Measurements from ENCODE around the gene THSD8. TPM values are rescaled to one million over a fixed set of nuclear protein-coding genes. Genes with fewer than 3 reads are reported as not detected.

The THSD8 gene
- total and polyA plus RNA-seq, 2 of the 8 experiments (the other 6 are each of a cell fraction or from before 2014, with no cell fraction given): 8.2 to 42.3 TPM

GRCh38 chr19:12786952-12787351, 14.9 kb upstream of the THSD8 start:
- FAIRE-seq: no peak

More at GRCh38 chr19:12786952-12787351, 14.9 kb upstream of the THSD8 start:
- Histone ChIP-seq H3K79me2 (ENCODE audit: control insufficient read depth in 1 of 2, insufficient read depth in 2 of 2, low read length in 2 of 2) (no peaks in the 10 kb centered on the region), H2BK20ac (ENCODE audit: low read length) (no peak overlapping the region), H3K9me3 (ENCODE audit: insufficient read depth in 2 of 2, low read depth in 1 of 2, low read length in 1 of 2) (no peaks in the 10 kb centered on the region), H3K4me2 (ENCODE audit: insufficient read depth in 1 of 2, low read depth in 2 of 2, low read length in 2 of 2) (no peak overlapping the region), H3K79me1 (ENCODE audit: low read depth, low read length) (no peaks in the 10 kb centered on the region; the same call in 1 of the 2 replicates), H3K27ac (ENCODE audit: low read depth, low read length) (no peak overlapping the region), H3K4ac (replicated peaks; ENCODE audit: insufficient read length, low read depth, low read length) (no peak overlapping the region), H4K91ac (replicated peaks; ENCODE audit: insufficient read length, low read length) (no peak overlapping the region), H3K27me3 (replicated peaks in 1 of 4; ENCODE audit: control insufficient read depth in 3 of 4, extremely low read depth in 1 of 4, insufficient read depth in 3 of 4, low read length in 3 of 4) (peaks cover 0 to 11% (median 7%) of the 10 kb centered on the region in 4 experiments; a peak in 5 of 7 replicates), H2AFZ (ENCODE audit: low read length) (no peak overlapping the region), H4K5ac (ENCODE audit: insufficient read length, low read depth, low read length) (no peak overlapping the region), H2BK5ac (ENCODE audit: low read depth, low read length) (peak overlapping the region; percentile 44; the same call in 1 of the 2 replicates), H3K4me3 (ENCODE audit: extremely low read depth in 1 of 4, insufficient read depth in 2 of 4, low read depth in 3 of 4, low read length in 4 of 4) (no peak overlapping the region), H2BK120ac (replicated peaks; ENCODE audit: low read depth, low read length) (no peak overlapping the region), H3K4me1 (replicated peaks in 1 of 4; ENCODE audit: control insufficient read depth in 3 of 4, insufficient read depth in 4 of 4, low read length in 3 of 4) (peaks cover 16 to 43% (median 27%) of the 10 kb centered on the region in 4 experiments), H2BK15ac (ENCODE audit: low read length) (0 out of 2 replicates have a peak overlapping the region, but pooled peaks have one; percentile 95), H3K56ac (replicated peaks; ENCODE audit: insufficient read length, low read depth, low read length) (no peak overlapping the region), H3K36me3 (ENCODE audit: control insufficient read depth in 2 of 4, insufficient read depth in 4 of 4, low read length in 3 of 4) (no peaks in the 10 kb centered on the region), H4K8ac (ENCODE audit: extremely low read depth, insufficient read depth, low read length) (no peak overlapping the region; the same call in 1 of the 2 replicates), H3K9ac (replicated peaks in 1 of 4; ENCODE audit: extremely low read depth in 1 of 4, low read depth in 3 of 4, low read length in 3 of 4) (no peak overlapping the region), H2AK5ac (ENCODE audit: low read depth, low read length) (peak overlapping the region; percentile 88; the same call in 1 of the 2 replicates), H3K18ac (ENCODE audit: extremely low read depth, low read length) (no peak overlapping the region), H3K23ac (ENCODE audit: insufficient read length) (no peak overlapping the region), H3K14ac (ENCODE audit: insufficient read length) (no peak overlapping the region), H3K23me2 (ENCODE audit: low read depth, low read length) (peaks cover 31% of the 10 kb centered on the region; the same call in 1 of the 2 replicates), H4K20me1 (replicated peaks in 1 of 2; ENCODE audit: control insufficient read depth in 1 of 2, insufficient read depth in 2 of 2, low read length in 2 of 2) (peaks cover 0 to 1% of the 10 kb centered on the region in 2 experiments), H2BK12ac (ENCODE audit: low read depth, low read length) (peak overlapping the region; percentile 90; the same call in 1 of the 2 replicates)
- WGBS, 2 experiments (ENCODE audit: extremely low coverage in 1 of 2, insufficient coverage in 1 of 2, insufficient read length in 1 of 2, insufficient replicate concordance in 2 of 2, low coverage in 1 of 2, low lambda C conversion rate in 2 of 2, missing lambda C conversion rate in 1 of 2): 92% methylated on average over 3 of the region's 3 CpGs; no CpG with 5 or more reads in 1 of the 2 experiments
- no peak for DNase-seq (ENCODE audit: low read depth in 1 of 2, low spot score in 2 of 2)
- ChIA-PET POLR2A (ENCODE audit: partially characterized antibody) (interaction anchor here (1.7 to 3.5 kb wide), 4 partner anchors 9 to 13 kb away, joined by 5 to 33 read pairs (median 16); partner anchors contain the start of gene HOOK2), CTCF (ENCODE audit: partially characterized antibody) (interaction anchor here (3.0 to 4.5 kb wide), 3 partner anchors 9 to 13 kb away, joined by 14 to 39 read pairs (median 15); no protein-coding TSS in a partner anchor)
- TF ChIP-seq CHD2 (IDR thresholded peaks at IDR 0.05; ENCODE audit: low read length) (no peak), CEBPB (IDR thresholded peaks at IDR 0.05; ENCODE audit: low read depth, low read length) (no peak), SIRT6 (IDR thresholded peaks at IDR 0.05; ENCODE audit: low read length) (no peak), HDAC2 (IDR thresholded peaks at IDR 0.05; ENCODE audit: borderline replicate concordance in 1 of 2, low read depth in 2 of 2, low read length in 2 of 2) (no peak)

Data from H1 (cell line).